RPMI8226 (cell line): ENCODE data around the gene SOX21.
A peak's percentile ranks its signal among the peaks of the same experiment; 100 is the strongest.

Source experiments
- DNase-seq: peaks from one replicate; pipeline ENCODE4 v3.0.0-alpha.2; 2015

Gene SOX21

GRCh38 chr13:94674609-94675348 is 37.6 kb downstream of the SOX21 start:
- peak; percentile 52 for DNase-seq

GRCh38 chr13:94673851-94674250 is 38.5 kb downstream of the SOX21 start:
- no peak for DNase-seq

- DNase-seq = no peak
Observed at GRCh38 chr13:94672400-94672799, 39.9 kb downstream of the SOX21 start.

- no peak for DNase-seq
Observed at GRCh38 chr13:94667190-94667589, 45.2 kb downstream of the SOX21 start.

- DNase-seq = no peak
Observed at GRCh38 chr13:94666065-94666464, 46.3 kb downstream of the SOX21 start.

- no peak for DNase-seq
Observed at GRCh38 chr13:94664889-94665288, 47.5 kb downstream of the SOX21 start.

GRCh38 chr13:94662274-94662945 is 49.9 kb downstream of the SOX21 start:
- no peak for DNase-seq

GRCh38 chr13:94661406-94661805 is 50.9 kb downstream of the SOX21 start:
- DNase-seq = no peak

GRCh38 chr13:94660695-94661326 is 51.5 kb downstream of the SOX21 start:
- peak; percentile 22 for DNase-seq
